Activated CD4-positive, alpha-beta T cell treated with anti-CD3 and anti-CD28 coated beads, Interleukin-2, Interleukin-4, amounts not matched to agents 100 ng/mL and 50 ng/mL, durations not matched to agents 16 hours and 8 hours (primary cell): Measurements from ENCODE around the gene PSME3.

ENCODE experiments used
- DNase-seq: peaks from one replicate; pipeline ENCODE4 v3.0.0-alpha.2; 2020; ENCODE audit warnings: low spot score

Gene PSME3

DNA sequence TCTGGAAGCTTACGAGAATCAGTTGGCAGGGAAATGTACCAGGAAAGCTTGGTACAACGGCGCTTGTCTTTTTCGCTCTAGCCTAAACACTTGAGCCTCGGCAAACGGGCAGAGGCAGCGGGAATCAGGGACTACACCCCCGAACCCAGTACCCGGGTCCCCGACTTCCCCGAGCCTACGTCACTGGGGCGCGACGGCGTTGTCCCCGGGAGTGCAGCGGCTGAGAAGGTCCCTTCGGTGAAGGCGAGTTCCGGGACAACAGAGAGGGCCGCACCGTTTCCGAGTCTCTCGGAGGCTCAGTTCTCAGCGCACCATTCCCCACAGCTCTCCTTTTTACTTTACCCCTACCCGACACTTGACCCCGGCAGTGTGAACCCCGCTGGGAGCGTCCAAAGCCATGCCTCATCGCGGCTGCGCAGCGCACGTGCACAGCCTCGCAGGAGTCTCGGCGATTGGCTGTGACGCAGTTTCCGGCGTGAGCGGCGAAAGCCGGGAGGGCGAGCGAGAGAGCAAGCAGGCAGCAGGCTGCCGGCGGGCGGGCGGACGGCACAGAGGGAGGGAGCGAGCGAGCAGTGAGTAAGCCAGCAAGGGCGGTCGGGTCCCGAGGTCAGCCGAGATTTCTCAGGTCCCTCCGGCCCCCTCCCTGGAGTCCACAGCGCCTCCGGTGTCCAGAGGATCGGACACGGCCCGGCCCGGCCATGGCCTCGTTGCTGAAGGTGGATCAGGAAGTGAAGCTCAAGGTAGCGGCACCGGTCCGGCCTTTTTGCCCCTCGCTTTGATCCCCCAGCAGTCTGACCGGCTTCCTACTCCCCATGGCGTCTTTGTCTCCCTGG is at the start of gene PSME3:
TSS of gene PSME3 (plus strand) at position 464 of the 833 bp plus-strand sequence. CDS start at position 699, 235 bp downstream.
- peak; percentile 92 for DNase-seq

GRCh38 chr17:42783791-42784138 is 49.4 kb upstream of the PSME3 start:
- no peak for DNase-seq

DNA sequence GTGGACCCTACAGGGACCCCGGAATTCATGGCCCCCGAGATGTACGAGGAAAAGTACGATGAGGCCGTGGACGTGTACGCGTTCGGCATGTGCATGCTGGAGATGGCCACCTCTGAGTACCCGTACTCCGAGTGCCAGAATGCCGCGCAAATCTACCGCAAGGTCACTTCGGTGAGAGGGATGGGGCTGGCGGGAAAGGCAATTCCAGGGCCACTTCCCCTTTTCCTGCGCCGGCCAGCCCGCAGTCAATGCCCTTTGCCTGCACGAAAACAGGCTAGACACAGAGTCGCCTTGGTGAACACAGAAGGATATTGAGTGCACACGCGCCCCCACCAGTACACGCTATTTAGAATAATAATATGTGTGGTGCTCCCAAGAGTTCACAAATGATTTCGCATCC is 48.8 kb upstream of the PSME3 start:
- DNase-seq, result no peak

DNA sequence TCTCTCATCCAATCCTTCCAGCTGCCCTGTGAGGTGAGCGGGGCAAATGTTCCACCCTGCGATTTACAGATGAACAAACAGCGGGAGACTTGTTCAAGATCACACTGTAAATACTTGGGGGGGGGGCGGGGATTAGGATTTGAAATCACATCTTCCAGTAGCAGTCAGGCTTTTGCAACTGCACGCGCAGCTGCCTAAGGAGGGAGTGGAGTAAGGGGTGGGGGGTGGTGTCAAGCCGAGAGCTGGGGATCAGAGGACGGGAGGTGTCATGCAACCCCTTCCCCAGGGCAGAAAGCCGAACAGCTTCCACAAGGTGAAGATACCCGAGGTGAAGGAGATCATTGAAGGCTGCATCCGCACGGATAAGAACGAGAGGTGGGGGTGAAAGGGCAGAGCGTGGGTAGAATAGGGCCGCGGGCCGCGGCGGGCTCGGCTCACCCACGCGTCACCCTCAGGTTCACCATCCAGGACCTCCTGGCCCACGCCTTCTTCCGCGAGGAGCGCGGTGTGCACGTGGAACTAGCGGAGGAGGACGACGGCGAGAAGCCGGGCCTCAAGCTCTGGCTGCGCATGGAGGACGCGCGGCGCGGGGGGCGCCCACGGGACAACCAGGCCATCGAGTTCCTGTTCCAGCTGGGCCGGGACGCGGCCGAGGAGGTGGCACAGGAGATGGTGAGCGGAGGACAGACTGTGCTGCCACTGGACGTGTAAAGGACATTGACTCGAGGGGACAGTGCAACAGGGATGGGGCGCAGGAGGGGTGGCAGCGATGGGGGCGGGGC is 48.2 kb upstream of the PSME3 start:
- no peak for DNase-seq

DNA sequence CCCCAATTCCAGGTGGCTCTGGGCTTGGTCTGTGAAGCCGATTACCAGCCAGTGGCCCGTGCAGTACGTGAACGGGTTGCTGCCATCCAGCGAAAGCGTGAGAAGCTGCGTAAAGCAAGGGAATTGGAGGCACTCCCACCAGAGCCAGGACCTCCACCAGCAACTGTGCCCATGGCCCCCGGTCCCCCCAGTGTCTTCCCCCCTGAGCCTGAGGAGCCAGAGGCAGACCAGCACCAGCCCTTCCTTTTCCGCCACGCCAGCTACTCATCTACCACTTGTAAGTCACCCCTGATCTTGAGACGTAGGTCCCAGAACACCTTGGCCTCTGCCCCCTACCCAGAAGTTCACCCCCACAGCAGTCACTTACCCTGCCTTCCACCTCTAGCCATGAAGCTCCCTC is 45.9 kb upstream of the PSME3 start:
- no peak for DNase-seq

DNA sequence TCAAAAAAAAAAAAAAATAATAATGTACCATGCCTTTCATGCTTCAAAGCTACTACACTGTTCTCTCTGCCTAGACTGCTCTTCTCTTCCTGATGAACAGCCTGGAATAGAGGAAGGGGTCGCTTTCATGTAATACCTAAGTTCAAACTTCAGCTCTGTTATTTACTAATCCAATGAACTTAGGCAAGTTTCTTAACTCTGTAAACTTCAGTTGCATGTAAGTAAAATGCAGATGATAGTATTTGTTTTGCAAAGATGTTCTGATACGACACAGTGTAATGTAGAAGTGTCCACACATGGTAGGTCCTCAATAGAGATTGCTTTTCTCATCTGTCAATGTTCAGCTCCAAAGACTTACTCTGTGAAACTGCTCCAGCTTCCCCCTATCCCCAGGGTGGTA is 41.2 kb upstream of the PSME3 start:
- DNase-seq, result no peak

DNA sequence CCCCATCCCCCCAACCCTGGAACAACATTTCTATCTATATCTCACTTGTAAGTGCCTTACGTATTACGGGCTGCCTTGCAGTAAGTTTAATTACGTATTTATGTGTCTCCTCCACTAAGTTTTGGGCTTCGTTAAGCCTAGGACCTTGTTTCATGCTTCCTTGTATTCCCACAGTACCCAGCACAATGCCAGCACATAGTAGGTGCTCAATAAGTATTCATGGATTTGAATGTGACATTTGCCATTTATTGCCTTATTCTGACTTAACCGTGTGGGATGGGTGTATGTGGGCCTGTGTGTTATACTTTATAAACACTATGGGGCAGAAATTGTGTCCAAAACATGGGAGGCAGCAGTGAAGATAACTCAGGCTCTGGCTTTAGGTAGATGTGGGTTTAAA is 40.7 kb upstream of the PSME3 start:
- no peak for DNase-seq

GRCh38 chr17:42795061-42795460 is 38.1 kb upstream of the PSME3 start:
- DNase-seq, result no peak

DNA sequence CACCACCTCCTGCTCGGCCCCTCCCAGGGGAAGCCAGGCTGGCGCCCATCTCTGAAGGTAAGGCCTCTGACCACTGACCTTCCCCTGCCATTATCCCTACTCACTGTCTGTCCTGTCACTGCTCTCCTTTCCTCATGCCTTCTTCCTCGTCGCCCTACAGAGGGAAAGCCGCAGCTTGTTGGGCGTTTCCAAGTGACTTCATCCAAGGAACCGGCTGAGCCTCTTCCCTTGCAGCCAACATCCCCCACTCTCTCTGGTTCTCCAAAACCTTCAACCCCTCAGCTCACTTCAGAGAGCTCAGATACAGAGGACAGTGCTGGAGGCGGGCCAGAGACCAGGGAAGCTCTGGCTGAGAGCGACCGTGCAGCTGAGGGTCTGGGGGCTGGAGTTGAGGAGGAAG is 37.7 kb upstream of the PSME3 start:
- no peak for DNase-seq

- no peak for DNase-seq
Measured at GRCh38 chr17:42796066-42796758, 37.0 kb upstream of the PSME3 start.

- no peak for DNase-seq
Measured at GRCh38 chr17:42797067-42798007, 35.9 kb upstream of the PSME3 start.

DNA sequence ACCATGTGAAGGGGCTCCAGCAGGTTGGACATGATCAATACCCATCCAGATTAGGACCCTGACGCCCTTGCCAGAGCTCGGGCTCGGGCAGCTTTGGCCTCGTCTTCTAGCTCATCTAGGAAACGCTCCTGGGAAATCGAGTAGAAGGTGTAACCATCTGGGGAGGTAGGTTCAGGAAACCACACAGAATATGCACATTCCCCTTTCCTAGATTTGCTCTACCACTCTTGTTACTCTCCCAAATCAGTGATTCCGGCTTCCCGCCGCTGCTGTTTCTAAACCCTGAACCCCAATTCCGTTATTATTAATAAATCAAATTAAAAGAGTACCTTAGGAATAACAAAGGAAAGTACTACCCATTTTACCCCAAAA is 35.2 kb upstream of the PSME3 start:
- no peak for DNase-seq

DNA sequence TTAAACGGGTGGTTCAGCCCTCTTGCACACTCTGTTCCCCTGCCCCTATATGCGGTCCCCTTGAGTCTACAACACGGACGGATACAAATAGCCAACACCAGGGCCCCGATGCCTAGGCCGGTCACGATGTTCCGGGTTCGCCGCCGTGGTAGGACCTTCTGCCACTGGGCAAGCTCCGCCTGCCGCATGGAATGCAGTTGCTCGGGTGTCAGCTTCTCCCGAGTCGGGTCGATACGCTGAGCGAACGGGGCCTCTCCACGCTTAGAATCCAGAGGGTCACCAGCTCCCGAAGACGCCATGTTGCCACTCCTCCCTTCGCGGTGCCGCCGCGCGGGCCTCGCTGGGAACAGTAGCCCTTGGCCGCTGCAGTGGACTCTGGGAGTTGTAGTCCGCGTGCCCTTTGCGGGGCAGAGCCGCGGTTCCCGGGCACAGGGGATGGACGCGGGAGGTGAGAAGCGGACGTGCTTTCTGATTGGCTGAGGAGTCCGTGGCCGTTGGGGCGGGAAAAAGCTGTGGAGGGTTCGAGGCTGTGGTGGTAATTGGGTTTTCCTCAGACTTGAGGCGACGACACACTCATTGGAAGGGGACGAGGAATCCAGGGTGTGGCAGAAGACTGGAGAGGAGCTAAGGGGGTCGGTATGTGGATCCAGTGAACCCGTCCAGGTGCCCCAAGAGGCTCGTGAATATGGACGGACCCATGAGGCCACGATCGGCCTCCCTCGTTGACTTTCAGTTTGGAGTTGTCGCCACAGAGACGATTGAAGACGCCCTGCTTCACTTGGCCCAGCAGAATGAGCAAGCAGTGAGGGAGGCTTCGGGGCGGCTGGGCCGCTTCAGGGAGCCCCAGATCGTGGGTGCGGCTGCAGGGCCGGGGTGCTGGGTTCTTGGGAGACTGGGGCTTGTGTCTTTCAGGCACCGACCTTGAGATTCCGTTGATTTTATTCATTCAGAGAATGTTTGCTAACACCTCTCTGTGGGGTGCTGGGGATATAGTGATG is 34.5 kb upstream of the PSME3 start, which contains the start of the genes CNTD1 and COA3:
TSS of gene CNTD1 (plus strand) at position 479 of the 998 bp plus-strand sequence. CDS start at position 686, 207 bp downstream.
TSS of gene COA3 (minus strand) at position 322 of the 998 bp plus-strand sequence. CDS start at position 299, 23 bp downstream.
- peak; percentile 87 for DNase-seq

DNA sequence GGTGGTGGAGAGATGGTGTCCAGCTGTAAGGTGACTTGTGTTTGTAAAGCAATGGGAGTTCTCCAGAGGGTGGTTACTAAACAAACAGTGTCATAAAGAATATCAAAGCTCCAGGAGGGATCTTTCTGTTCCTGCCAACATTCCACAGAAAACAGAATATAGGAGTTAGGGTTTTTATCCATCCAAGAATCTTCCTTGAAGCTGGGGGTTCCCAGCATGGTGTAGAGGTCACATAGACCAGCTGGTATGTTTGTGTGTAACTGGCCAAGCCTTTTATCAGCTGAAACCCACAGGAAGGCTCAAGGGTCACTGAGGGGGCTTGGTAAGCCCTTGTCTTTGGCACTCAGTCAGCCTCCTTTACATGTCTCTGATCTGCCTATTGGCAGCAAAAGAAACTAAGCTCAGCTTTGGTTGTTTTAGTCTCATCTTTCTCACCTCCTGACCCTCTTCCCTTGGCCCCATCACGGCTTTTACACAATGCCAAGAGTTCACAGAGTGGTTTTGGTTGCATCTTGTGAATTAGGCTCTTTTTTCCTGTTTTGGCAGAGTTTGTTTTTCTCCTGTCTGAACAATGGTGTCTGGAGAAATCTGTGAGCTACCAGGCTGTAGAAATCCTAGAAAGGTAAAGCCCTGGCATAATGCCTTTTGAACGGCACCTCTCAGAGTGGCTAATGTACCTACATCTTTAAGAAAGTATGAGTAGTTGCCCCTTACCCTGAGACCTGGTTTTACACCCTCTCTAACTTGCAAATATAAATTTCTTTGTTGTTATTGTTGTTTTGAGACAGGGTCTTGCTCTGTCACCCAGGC is 29.9 kb upstream of the PSME3 start:
- DNase-seq, result no peak

- no peak for DNase-seq
Measured at GRCh38 chr17:42804918-42805367, 28.3 kb upstream of the PSME3 start.

GRCh38 chr17:42806249-42806648 is 26.9 kb upstream of the PSME3 start:
- DNase-seq, result no peak

- no peak for DNase-seq
Measured at GRCh38 chr17:42809250-42809649, 23.9 kb upstream of the PSME3 start.

GRCh38 chr17:42814633-42815399 is 18.4 kb upstream of the PSME3 start:
- DNase-seq, result no peak
